ENCODE measurements around the gene MATN1.
"Not testable (repeated sequence)": the region's sequence is repeated elsewhere in the genome, so short reads cannot be mapped to it uniquely, and the experiment has no call there.

Gene MATN1

GRCh38 chr1:30723331-30723755 lies at the start of gene MATN1:
Gene MATN1 (minus strand): TSS chr1:30723585. CDS start chr1:30723551, 34 bp downstream.
- Histone ChIP-seq H3K9me3 (ENCODE audit: control insufficient read depth, insufficient read depth, low read length) (no peaks in the 10 kb centered on the region), H3K9ac (ENCODE audit: low read depth, low read length) (no peak within 1 kb of the TSS), H3K27me3 (ENCODE audit: control insufficient read depth, insufficient read depth, low read length) (no peaks in the 10 kb centered on the region), H3K4me1 (ENCODE audit: control insufficient read depth, insufficient read depth, low read length) (no peaks in the 10 kb centered on the region), H3K36me3 (ENCODE audit: control insufficient read depth, insufficient read depth, low read length) (no peaks in the 10 kb centered on the region), H3K4me3 (ENCODE audit: low read depth, low read length) (no peak within 1 kb of the TSS)

GRCh38 chr1:30771005-30771404 lies 47.6 kb upstream of the MATN1 start:
- no peaks in the 10 kb centered on the region for H3K27me3 ChIP-seq (ENCODE audit: control insufficient read depth, insufficient read depth, low read length)
- no peaks in the 10 kb centered on the region for H3K4me1 ChIP-seq (ENCODE audit: control insufficient read depth, insufficient read depth, low read length)
- H3K36me3 ChIP-seq (ENCODE audit: control insufficient read depth, insufficient read depth, low read length), result no peaks in the 10 kb centered on the region
- no peak overlapping the region for H3K9ac ChIP-seq (ENCODE audit: low read depth, low read length)
- no peak overlapping the region for H3K4me3 ChIP-seq (ENCODE audit: low read depth, low read length)
- H3K9me3 ChIP-seq (ENCODE audit: control insufficient read depth, insufficient read depth, low read length), result no peaks in the 10 kb centered on the region

DNA sequence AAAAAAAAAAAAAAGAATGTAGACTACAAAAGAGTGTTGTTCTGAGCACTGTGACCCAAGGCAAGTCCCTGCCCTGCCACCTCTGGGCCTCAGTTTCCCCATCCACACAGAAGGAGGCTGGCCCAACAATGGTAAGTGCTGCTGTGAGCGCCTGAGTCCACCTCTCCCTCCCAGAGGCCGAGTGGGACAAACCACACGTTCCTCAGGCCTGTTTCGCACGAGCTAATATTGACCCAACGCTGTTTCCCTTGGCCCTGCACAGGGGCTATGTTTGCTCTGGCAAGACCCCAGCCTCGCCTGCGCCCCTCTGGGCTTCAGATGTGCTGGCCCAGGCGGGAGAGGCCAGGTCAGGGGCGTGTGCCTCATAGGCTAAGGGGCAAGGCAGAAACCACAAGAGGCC lies 46.8 kb upstream of the MATN1 start:
- H3K9me3 ChIP-seq (ENCODE audit: control insufficient read depth, insufficient read depth, low read length), result no peaks in the 10 kb centered on the region
- H3K27me3 ChIP-seq (ENCODE audit: control insufficient read depth, insufficient read depth, low read length), result no peaks in the 10 kb centered on the region
- H3K9ac ChIP-seq (ENCODE audit: low read depth, low read length), result no peak overlapping the region
- H3K4me3 ChIP-seq (ENCODE audit: low read depth, low read length), result no peak overlapping the region
- no peaks in the 10 kb centered on the region for H3K36me3 ChIP-seq (ENCODE audit: control insufficient read depth, insufficient read depth, low read length)
- H3K4me1 ChIP-seq (ENCODE audit: control insufficient read depth, insufficient read depth, low read length), result no peaks in the 10 kb centered on the region

DNA sequence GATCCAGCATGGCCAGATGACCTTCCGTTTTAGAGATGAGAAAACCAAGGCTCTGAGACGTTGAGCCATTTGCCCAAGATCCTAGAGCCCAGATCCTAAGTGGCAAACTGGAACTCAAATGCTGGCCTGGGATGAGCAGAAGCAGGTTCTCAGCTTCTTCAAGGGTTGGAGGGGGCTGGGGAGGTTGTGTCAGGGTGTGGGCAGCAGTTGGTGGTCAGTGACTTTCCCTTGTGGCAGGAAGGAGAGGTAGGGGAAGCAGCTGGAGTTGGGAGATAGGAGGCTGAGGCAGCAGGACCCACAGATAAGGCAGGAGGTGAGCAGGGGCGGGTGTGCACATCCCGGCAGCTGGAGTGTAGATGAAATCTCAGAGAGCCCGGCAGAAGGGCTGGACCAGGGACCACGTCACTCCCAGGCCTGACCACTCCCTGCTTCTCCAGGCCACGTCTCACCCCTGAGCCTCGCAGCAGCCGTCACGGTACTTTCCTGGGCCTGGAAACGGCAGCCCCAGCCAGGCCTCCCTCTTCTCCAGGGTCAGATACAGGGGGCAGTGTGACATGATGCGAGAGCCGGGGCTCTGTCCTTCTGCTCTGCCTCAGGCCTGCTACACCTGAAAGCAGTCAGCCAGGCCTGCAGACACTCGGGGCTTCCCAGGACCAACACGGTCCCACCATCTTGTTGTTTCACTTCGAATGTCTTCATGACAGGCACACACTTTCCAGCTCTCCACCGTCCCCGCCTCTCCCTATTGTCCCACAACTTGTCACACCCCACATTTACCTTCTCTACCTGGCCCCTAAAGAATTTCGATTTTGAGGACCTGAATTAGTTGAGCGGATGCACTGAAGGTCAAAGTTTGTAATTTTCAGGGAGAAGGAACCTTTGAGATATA lies 45.7 kb upstream of the MATN1 start:
- Histone ChIP-seq H3K9ac (ENCODE audit: low read depth, low read length) (no peak overlapping the region), H3K4me3 (ENCODE audit: low read depth, low read length) (no peak overlapping the region), H3K36me3 (ENCODE audit: control insufficient read depth, insufficient read depth, low read length) (no peaks in the 10 kb centered on the region), H3K27me3 (ENCODE audit: control insufficient read depth, insufficient read depth, low read length) (no peaks in the 10 kb centered on the region), H3K9me3 (ENCODE audit: control insufficient read depth, insufficient read depth, low read length) (no peaks in the 10 kb centered on the region), H3K4me1 (ENCODE audit: control insufficient read depth, insufficient read depth, low read length) (no peaks in the 10 kb centered on the region)

DNA sequence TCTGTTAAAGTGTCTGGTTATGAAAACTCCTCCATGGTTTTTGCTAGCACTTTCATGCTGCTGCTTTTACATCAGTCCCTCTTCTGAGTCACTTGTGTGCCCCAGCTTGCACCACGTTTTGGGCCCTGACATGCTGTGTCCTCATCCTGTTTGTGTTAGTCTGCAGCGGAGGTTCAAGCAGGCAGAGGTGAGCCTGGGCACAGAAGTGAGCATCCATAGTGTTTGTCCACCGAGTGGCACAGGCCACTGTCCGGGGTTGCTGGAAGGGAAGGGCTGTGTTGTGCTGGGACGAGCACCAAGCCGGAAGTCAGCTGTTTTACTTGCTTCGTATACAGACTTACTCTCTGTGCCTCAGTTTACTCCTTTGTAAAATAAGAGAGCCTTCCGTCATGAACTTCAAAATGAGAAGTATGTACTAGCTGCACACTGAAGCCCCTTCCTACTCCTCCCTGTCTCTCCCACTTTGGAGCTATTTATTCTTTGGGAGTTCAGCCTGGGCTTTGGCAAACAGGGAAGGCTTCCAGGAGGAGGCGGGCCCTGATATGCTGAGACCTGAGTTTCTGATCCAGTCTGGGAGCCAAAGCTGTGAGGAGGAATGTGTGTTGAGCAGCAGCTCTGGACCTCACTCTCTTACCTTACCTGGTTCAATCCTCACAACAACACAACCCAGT lies 44.9 kb upstream of the MATN1 start:
- Histone ChIP-seq H3K27me3 (ENCODE audit: control insufficient read depth, insufficient read depth, low read length) (no peaks in the 10 kb centered on the region), H3K9ac (ENCODE audit: low read depth, low read length) (no peak overlapping the region), H3K9me3 (ENCODE audit: control insufficient read depth, insufficient read depth, low read length) (no peaks in the 10 kb centered on the region), H3K4me1 (ENCODE audit: control insufficient read depth, insufficient read depth, low read length) (no peaks in the 10 kb centered on the region), H3K4me3 (ENCODE audit: low read depth, low read length) (no peak overlapping the region), H3K36me3 (ENCODE audit: control insufficient read depth, insufficient read depth, low read length) (no peaks in the 10 kb centered on the region)

DNA sequence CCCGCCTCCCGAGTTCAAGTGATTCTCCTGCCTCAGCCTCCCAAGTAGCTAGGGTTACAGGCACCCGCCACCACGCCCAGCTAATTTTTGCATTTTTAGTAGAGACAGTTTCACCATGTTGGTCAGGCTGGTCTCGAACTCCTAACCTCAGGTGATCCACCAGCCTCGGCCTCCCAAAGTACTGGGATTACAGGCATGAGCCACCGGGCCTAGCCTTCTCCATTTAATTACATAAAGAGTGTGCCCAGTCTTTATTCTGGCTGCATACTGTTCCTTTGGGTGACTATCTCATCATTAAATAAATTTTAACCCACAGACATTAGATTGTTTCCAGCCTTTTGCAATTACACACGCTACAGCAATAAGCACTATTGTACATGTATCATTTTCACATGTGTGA lies 43.6 kb upstream of the MATN1 start:
- not testable (repeated sequence) for H3K9me3 ChIP-seq (ENCODE audit: control insufficient read depth, insufficient read depth, low read length); H3K27me3 ChIP-seq (ENCODE audit: control insufficient read depth, insufficient read depth, low read length); H3K4me3 ChIP-seq (ENCODE audit: low read depth, low read length); H3K36me3 ChIP-seq (ENCODE audit: control insufficient read depth, insufficient read depth, low read length); H3K4me1 ChIP-seq (ENCODE audit: control insufficient read depth, insufficient read depth, low read length); H3K9ac ChIP-seq (ENCODE audit: low read depth, low read length)

DNA sequence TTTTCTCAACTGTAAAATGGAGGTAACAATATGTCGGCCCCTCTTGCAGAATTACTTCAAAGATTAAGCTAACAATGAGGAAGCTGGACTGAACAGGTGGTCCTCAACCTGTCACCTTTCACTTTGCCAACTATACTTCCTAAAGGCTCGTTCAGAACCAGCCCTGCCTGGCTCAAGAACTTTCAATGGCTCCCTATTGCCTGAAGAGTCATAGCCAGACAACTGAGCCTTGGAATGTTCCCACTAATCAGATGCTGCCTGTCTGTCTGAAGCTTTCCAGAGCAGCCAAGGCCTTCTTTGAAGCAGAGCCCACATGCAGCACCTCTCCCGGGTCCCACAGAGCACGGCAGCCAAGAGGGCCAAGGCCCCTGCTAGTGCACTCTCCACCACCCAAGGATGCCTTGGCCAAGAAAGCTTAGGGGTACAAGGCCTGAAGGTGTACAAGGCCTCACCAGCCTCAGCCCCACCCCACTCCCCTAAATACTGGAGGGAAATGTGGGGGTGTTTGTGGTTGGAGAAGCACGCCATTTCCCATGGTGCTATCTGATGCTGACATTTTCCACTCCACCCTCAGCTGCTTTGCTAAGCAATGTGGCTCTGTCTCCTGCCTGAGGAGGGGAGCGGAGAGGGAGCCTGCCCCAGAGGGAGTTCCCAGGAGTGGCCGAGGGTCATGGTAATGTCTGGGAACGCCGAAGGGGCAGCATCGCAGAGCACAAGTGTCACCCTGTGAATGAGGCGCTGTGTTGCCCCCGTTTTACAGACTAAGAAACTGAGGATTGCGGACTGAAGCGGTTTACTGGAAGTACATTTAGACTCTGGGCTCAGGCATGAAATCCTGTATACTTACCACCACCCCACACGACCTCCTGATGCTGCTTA lies 42.4 kb upstream of the MATN1 start:
- Histone ChIP-seq H3K36me3 (ENCODE audit: control insufficient read depth, insufficient read depth, low read length) (no peaks in the 10 kb centered on the region), H3K9me3 (ENCODE audit: control insufficient read depth, insufficient read depth, low read length) (no peaks in the 10 kb centered on the region), H3K4me1 (ENCODE audit: control insufficient read depth, insufficient read depth, low read length) (no peaks in the 10 kb centered on the region), H3K9ac (ENCODE audit: low read depth, low read length) (no peak overlapping the region), H3K27me3 (ENCODE audit: control insufficient read depth, insufficient read depth, low read length) (no peaks in the 10 kb centered on the region), H3K4me3 (ENCODE audit: low read depth, low read length) (no peak overlapping the region)

DNA sequence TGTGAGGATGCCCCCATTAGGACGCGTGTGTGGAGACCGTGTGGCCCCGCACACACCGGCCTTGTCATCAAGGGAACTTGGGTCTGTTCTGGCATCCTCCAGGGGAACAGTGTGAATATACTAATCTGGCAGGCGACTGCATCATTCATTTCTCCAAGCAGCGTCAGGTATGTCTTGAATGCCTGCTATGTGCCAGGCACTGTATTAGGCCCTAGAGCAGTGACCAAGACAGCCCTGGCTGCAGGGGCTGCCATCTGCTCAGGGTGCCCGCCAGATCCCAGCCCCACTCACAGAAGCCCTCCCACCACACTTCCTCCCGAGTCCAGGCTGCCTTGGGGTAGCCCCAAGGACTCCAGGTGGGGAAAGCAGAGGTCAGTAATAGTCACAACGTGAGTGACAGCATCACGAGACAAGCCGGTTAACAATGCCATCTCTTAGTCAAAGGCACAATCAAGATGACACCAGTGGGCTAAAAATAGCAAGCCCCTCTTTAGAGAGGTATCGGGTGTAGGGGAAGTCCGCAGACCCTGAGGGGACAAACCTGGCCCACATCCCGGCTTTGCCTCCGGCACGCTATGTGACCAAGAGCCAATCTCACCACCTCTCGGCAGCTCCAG lies 41.7 kb upstream of the MATN1 start:
- Histone ChIP-seq H3K9ac (ENCODE audit: low read depth, low read length) (no peak overlapping the region), H3K4me1 (ENCODE audit: control insufficient read depth, insufficient read depth, low read length) (peaks cover 2% of the 10 kb centered on the region), H3K9me3 (ENCODE audit: control insufficient read depth, insufficient read depth, low read length) (no peaks in the 10 kb centered on the region)

DNA sequence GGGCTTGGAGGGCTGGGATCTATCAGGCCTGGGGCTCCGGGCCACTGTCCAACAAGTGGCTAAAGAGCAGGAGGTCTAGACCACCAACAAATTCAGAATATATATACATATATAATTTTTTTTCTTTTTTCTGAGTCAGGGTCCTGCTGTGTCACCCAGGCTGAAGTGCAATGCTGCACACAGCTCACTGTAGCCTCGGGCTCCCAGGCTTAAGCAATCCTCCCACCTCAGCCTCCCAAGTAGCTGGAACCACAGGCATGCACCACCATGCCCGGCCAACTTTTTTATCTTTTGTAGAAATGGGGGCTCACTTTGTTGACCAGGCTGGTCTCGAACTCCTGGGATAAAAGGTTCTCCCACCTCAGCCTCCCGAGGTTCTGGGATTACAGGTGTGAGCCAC lies 41.0 kb upstream of the MATN1 start:
- peaks cover 7% of the 10 kb centered on the region for H3K4me1 ChIP-seq (ENCODE audit: control insufficient read depth, insufficient read depth, low read length)
- no peaks in the 10 kb centered on the region for H3K9me3 ChIP-seq (ENCODE audit: control insufficient read depth, insufficient read depth, low read length)
- no peak overlapping the region for H3K4me3 ChIP-seq (ENCODE audit: low read depth, low read length)

More for the DNA sequence above, 41.7 kb upstream of the MATN1 start:
- Histone ChIP-seq H3K4me3 (ENCODE audit: low read depth, low read length) (no peak overlapping the region), H3K27me3 (ENCODE audit: control insufficient read depth, insufficient read depth, low read length) (no peaks in the 10 kb centered on the region), H3K36me3 (ENCODE audit: control insufficient read depth, insufficient read depth, low read length) (no peaks in the 10 kb centered on the region)

DNA sequence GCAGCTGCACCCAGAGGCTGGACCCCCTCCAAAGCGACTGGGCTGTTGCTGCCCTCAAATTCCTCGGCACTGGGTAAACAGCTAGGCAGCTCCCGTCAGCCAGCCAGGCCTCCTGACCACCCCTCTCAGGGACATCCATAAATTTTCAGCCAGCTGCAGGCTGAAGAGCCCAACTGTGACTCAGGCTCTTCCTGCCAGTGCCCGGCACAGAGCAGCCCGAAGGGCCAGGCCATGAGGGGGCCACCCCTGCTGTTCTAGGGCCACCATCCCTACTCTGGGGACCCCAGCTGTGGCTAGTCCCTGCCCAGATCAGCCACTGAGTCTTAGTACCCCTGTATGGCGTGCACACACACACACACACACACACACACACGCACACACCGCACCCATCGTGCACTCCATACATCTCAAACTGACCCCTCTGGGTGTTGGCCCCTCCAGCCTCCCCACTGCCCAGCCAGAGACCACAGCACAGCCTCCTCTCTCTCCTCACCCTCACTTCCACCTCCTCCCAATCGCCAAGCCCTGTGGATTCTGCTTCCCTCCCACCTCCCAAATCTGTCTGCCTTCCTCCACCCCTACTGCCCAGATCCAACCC lies 40.4 kb upstream of the MATN1 start:
- no peak overlapping the region for H3K4me3 ChIP-seq (ENCODE audit: low read depth, low read length)
- no peaks in the 10 kb centered on the region for H3K9me3 ChIP-seq (ENCODE audit: control insufficient read depth, insufficient read depth, low read length)
- no peaks in the 10 kb centered on the region for H3K36me3 ChIP-seq (ENCODE audit: control insufficient read depth, insufficient read depth, low read length)
- no peak overlapping the region for H3K9ac ChIP-seq (ENCODE audit: low read depth, low read length)
- H3K27me3 ChIP-seq (ENCODE audit: control insufficient read depth, insufficient read depth, low read length), result no peaks in the 10 kb centered on the region
- H3K4me1 ChIP-seq (ENCODE audit: control insufficient read depth, insufficient read depth, low read length), result peaks cover 7% of the 10 kb centered on the region

More for the DNA sequence above, 41.0 kb upstream of the MATN1 start:
- Histone ChIP-seq H3K36me3 (ENCODE audit: control insufficient read depth, insufficient read depth, low read length) (no peaks in the 10 kb centered on the region), H3K9ac (ENCODE audit: low read depth, low read length) (no peak overlapping the region), H3K27me3 (ENCODE audit: control insufficient read depth, insufficient read depth, low read length) (no peaks in the 10 kb centered on the region)
